SH-SY5Y (cell line): ENCODE results near the gene PLEKHD1.

Experiments
- GATA2 ChIP-seq: IDR thresholded peaks from 2 replicates; pipeline ENCODE4 v1.6.1; 2011; ENCODE audit warnings: mild to moderate bottlenecking, low read depth, low read length
- GATA3 ChIP-seq: IDR thresholded peaks from 2 replicates; pipeline ENCODE4 v1.6.1; 2011; ENCODE audit warnings: low read depth, mild to moderate bottlenecking, low read length, moderate library complexity

- TF ChIP-seq GATA2 (no peak), GATA3 (no peak)
Observed at GRCh38 chr14:69483765-69484443, 624 bp upstream of the PLEKHD1 start.
